MM.1S (cell line): ENCODE results near the gene CRYGA.

Experiments
- DNase-seq: peaks from one replicate; pipeline ENCODE4 v3.0.0-alpha.2; 2015
- H2AFZ ChIP-seq: fragments of 300-600 bp; sonication (generic); 2 replicates; pipeline ENCODE4 v1.6.0; 2016; ENCODE audit warnings: antibody characterized with exemption, low read length
- H3F3A ChIP-seq: fragments of 300-600 bp; sonication (generic); 2 replicates; pipeline ENCODE4 v1.6.1; 2016; ENCODE audit warnings: mild to moderate bottlenecking, antibody characterized with exemption, low read length, moderate library complexity, mixed read lengths; ENCODE audit not compliant: insufficient read depth
- H3K27ac ChIP-seq: fragments of 300-600 bp; sonication (generic); 2 replicates; pipeline ENCODE4 v1.5.1; 2016; ENCODE audit warnings: mild to moderate bottlenecking, low read length
- H3K27me3 ChIP-seq: fragments of 300-600 bp; sonication (generic); replicated peaks from 2 replicates; pipeline ENCODE4 v1.6.0; 2016; ENCODE audit warnings: low read length; ENCODE audit not compliant: insufficient read depth
- H3K36me3 ChIP-seq: fragments of 300-600 bp; sonication (generic); replicated peaks from 2 replicates; pipeline ENCODE4 v1.6.1; 2016; ENCODE audit warnings: mild to moderate bottlenecking, low read length, mixed read lengths; ENCODE audit not compliant: insufficient read depth
- H3K4me1 ChIP-seq: fragments of 300-600 bp; sonication (generic); 2 replicates; pipeline ENCODE4 v1.6.1; 2016; ENCODE audit warnings: low read length, mixed read lengths
- H3K4me2 ChIP-seq: fragments of 300-600 bp; sonication (generic); 2 replicates; pipeline ENCODE4 v1.6.0; 2016; ENCODE audit warnings: low read depth, low read length
- H3K4me3 ChIP-seq: fragments of 300-600 bp; sonication (generic); 2 replicates; pipeline ENCODE4 v1.5.1; 2016; ENCODE audit warnings: low read length, mixed read lengths
- H3K79me2 ChIP-seq: fragments of 300-600 bp; sonication (generic); 2 replicates; pipeline ENCODE4 v1.6.1; 2016; ENCODE audit warnings: mixed run types, low read length, mixed read lengths
- H3K9ac ChIP-seq: fragments of 300-600 bp; sonication (generic); 2 replicates; pipeline ENCODE4 v1.6.1; 2016; ENCODE audit warnings: low read length, mixed read lengths
- H3K9me2 ChIP-seq: fragments of 300-600 bp; sonication (generic); replicated peaks from 2 replicates; pipeline ENCODE4 v1.6.1; 2016; ENCODE audit warnings: mild to moderate bottlenecking, low read length, mixed read lengths; ENCODE audit not compliant: insufficient read depth
- H3K9me3 ChIP-seq: fragments of 300-600 bp; sonication (generic); replicated peaks from 2 replicates; pipeline ENCODE4 v1.6.1; 2016; ENCODE audit warnings: mild to moderate bottlenecking, low read length, mixed read lengths; ENCODE audit not compliant: insufficient read depth
- H4K20me1 ChIP-seq: fragments of 300-600 bp; sonication (generic); 2 replicates; pipeline ENCODE4 v1.6.1; 2016; ENCODE audit warnings: mild to moderate bottlenecking, low read length, moderate library complexity, mixed read lengths; ENCODE audit not compliant: insufficient read depth
- EZH2 ChIP-seq: fragments of 300-600 bp; sonication (generic); optimal IDR thresholded peaks from 2 replicates; pipeline ENCODE3; 2017; ENCODE audit warnings: low read depth, mild to moderate bottlenecking, antibody characterized with exemption, low read length, mixed read lengths
- EZH2phosphoT487 ChIP-seq: fragments of 300-600 bp; sonication (generic); IDR thresholded peaks from 2 replicates; pipeline ENCODE4 v1.6.1; 2018; ENCODE audit warnings: antibody characterized with exemption, low read length
- TF ChIP-seq, protein P1 (sequence below): fragments of 300-600 bp; sonication (generic); IDR thresholded peaks from 2 replicates; pipeline ENCODE4 v1.5.1; 2016; ENCODE audit warnings: antibody characterized with exemption, low read length, mixed read lengths

Gene CRYGA

DNA sequence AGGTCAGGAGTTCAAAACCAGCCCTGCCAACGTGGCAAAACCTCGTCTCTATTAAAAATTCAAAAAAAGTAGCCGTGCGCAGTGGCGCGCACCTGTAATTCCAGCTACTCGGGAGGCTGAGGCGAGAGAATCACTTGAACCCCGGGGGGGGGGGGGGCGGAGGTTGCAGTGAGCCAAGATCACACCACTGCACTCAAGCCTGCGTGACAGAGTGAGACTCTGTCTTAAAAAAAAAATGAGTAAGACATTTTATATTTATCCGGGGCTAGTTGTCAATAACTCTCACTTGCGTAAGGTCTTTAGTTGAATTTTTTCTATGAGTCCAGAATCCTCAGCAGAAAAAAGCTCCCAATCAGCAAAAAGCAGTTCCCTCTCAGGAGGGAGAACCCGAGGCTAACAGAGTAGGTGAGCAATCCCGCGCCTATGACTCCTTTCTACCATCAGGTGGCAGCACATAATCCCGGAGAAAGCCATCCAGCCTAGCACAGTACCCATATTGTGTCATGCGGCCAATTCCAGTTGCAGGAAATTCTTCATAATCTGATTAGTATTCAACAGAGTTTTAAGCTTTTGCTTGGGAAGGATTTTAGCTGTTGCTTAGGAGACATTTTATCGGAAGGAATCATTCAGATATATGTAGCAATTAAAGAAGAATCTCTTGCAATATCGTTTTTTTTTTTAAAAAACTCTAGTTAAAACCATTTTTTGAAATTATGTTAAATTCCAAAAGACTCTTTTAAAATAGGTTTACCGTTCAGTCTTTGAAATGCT, 11.9 kb upstream of the CRYGA start:
- Histone ChIP-seq H3K4me1 (no peaks in the 10 kb centered on the region), H3K79me2 (no peaks in the 10 kb centered on the region), H3K4me3 (no peak overlapping the region), H3K27me3 (no peaks in the 10 kb centered on the region), H3K36me3 (no peaks in the 10 kb centered on the region), H3K9me2 (no peaks in the 10 kb centered on the region), H2AFZ (peak overlapping the region; percentile 30; the same call in 1 of the 2 replicates), H3F3A (no peaks in the 10 kb centered on the region), H3K27ac (no peak overlapping the region), H3K9me3 (no peaks in the 10 kb centered on the region), H3K4me2 (no peak overlapping the region; the same call in 1 of the 2 replicates), H4K20me1 (no peaks in the 10 kb centered on the region), H3K9ac (no peak overlapping the region)
- DNase-seq, result peak; percentile 71
- TF ChIP-seq, protein P1, sequence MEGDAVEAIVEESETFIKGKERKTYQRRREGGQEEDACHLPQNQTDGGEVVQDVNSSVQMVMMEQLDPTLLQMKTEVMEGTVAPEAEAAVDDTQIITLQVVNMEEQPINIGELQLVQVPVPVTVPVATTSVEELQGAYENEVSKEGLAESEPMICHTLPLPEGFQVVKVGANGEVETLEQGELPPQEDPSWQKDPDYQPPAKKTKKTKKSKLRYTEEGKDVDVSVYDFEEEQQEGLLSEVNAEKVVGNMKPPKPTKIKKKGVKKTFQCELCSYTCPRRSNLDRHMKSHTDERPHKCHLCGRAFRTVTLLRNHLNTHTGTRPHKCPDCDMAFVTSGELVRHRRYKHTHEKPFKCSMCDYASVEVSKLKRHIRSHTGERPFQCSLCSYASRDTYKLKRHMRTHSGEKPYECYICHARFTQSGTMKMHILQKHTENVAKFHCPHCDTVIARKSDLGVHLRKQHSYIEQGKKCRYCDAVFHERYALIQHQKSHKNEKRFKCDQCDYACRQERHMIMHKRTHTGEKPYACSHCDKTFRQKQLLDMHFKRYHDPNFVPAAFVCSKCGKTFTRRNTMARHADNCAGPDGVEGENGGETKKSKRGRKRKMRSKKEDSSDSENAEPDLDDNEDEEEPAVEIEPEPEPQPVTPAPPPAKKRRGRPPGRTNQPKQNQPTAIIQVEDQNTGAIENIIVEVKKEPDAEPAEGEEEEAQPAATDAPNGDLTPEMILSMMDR, result peak; percentile 90
- TF ChIP-seq EZH2phosphoT487, result no peak

DNA sequence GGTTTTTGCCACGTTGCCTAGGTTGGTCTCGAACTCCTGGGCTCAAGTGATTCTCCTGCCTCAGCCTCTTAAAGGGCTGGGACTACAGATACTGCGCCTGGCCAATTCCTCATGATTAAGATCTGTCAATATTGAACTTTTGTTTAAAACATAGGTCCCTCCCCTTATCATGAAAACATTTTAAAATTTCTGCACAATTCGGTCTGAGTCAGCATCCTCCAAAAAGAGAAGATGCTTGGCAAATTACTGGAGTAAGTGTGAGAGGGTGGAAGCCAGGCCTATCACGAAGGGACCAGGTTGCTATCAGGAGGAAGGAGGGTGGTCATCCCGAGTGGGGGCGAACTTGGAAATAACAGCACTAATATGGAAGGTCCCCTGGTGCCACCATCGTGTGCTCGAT, 10.8 kb upstream of the CRYGA start:
- no peak for TF ChIP-seq EZH2phosphoT487
- TF ChIP-seq, protein P1, result no peak
- TF ChIP-seq EZH2, result no peak
- H3K9me3 ChIP-seq, result no peaks in the 10 kb centered on the region
- H3K4me2 ChIP-seq, result no peak overlapping the region
- H3K4me3 ChIP-seq, result no peak overlapping the region
- H3K27ac ChIP-seq, result no peak overlapping the region
- DNase-seq, result no peak
- no peaks in the 10 kb centered on the region for H3K4me1 ChIP-seq
- H3K9me2 ChIP-seq, result no peaks in the 10 kb centered on the region
- no peaks in the 10 kb centered on the region for H4K20me1 ChIP-seq
- no peak overlapping the region for H2AFZ ChIP-seq
- H3K36me3 ChIP-seq, result no peaks in the 10 kb centered on the region
- no peaks in the 10 kb centered on the region for H3K79me2 ChIP-seq
- H3F3A ChIP-seq, result no peaks in the 10 kb centered on the region
- no peak overlapping the region for H3K9ac ChIP-seq
- H3K27me3 ChIP-seq, result no peaks in the 10 kb centered on the region

DNA sequence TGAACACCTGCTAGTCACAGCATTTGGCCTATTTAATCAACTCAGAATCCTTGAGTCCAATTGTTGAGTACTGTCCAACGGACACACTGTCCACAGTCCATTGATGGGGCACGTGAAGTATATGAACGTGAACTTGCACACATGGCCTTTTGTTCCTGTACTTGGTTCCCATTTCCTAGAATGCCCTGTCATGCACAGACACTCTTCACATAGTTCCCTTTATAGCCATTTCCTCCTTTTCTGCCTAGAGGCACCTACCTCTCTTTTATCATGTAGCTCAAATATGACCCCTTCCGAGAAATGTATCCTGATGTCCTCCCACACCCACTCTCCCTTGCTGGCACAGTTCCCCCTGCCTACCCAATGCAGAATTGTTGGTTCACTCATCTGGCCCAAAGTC, 8.7 kb upstream of the CRYGA start:
- no peak overlapping the region for H2AFZ ChIP-seq

More for the DNA sequence above, 8.7 kb upstream of the CRYGA start:
- Histone ChIP-seq H3K27ac (no peak overlapping the region), H3K4me1 (no peaks in the 10 kb centered on the region), H4K20me1 (no peaks in the 10 kb centered on the region), H3F3A (no peaks in the 10 kb centered on the region), H3K9me2 (no peaks in the 10 kb centered on the region), H3K36me3 (no peaks in the 10 kb centered on the region), H3K4me2 (no peak overlapping the region), H3K9me3 (no peaks in the 10 kb centered on the region), H3K9ac (no peak overlapping the region), H3K4me3 (no peak overlapping the region), H3K27me3 (no peaks in the 10 kb centered on the region), H3K79me2 (no peaks in the 10 kb centered on the region)
- TF ChIP-seq, protein P1, result no peak
- no peak for TF ChIP-seq EZH2
- TF ChIP-seq EZH2phosphoT487, result no peak
- DNase-seq, result no peak
